GM19240 (cell line): ENCODE data around the gene DFFA.

Source experiments
- DNase-seq: peaks from one replicate; pipeline ENCODE4 v3.0.0; 2011; ENCODE audit warnings: low spot score; ENCODE audit not compliant: insufficient read length

The DFFA gene, protein sequence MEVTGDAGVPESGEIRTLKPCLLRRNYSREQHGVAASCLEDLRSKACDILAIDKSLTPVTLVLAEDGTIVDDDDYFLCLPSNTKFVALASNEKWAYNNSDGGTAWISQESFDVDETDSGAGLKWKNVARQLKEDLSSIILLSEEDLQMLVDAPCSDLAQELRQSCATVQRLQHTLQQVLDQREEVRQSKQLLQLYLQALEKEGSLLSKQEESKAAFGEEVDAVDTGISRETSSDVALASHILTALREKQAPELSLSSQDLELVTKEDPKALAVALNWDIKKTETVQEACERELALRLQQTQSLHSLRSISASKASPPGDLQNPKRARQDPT

DNA sequence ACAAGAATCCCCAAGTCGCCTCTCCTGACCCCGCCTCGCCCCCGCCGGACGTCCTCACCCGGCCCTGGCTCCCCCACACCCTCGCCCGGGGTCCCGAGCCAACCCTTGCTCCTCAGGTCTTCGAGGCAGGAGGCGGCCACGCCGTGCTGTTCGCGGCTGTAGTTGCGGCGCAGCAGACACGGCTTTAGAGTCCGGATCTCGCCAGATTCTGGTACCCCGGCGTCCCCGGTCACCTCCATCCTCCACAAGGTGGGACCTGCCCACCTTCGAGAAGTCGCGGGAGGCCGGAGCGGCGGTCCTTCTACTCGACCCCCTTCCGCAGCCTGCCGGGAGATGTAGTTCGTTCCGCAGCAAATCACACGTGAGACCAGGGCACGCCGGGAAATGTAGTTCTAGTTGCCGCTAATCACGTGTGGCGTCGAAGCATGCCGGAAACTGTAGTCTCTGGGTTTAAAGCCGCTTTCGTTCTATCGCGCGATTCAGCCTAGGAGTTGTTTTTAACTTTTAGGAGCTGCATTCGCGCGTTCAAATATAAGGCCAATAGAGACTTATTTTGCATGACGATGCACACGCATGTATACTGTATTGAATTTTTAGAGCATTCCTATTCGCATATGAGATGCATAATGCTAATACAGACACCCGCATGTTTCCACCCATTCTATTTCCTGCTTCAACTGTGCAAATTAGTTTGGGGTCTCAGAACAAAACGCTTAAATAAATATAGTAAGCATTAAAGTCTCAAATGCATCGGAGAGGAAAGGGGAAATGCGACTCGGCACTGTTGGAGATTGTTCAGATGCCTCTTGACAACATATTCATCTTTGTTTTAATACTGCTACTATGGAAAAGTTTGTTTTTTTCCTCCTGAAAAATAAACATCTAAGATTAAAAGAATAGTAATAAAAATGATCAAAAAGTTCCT, at the start of gene DFFA:
TSS of gene DFFA (minus strand) at position 310 of the 925 bp plus-strand sequence. CDS start at position 239, 71 bp downstream.
- peak; percentile 85 for DNase-seq

GRCh38 chr1:10521537-10522157, 49.3 kb upstream of the DFFA start:
- DNase-seq, result no peak

- no peak for DNase-seq
These were observed 48.6 kb upstream of the DFFA start for GRCh38 chr1:10520952-10521351.

DNA sequence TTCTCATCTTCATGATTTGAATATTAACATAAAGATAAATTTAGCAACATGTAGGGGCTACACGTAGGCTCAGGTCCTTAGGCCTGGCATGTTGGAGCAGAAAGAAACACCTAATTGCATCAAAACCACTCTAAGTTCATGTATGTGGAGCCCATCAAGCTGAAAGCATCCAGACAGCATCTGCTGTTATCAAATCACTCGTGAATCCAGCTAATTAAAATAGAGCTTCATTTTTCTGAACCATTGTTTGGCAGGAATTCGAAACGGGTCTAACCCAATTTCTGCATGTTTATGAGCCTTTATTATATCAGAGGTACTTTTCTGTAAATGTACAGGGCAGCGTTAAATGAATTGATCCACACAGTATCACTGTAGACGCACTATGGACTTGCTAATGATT, 48.2 kb upstream of the DFFA start:
- DNase-seq, result no peak

- no peak for DNase-seq
These were observed 46.7 kb upstream of the DFFA start for GRCh38 chr1:10519016-10519417.

DNA sequence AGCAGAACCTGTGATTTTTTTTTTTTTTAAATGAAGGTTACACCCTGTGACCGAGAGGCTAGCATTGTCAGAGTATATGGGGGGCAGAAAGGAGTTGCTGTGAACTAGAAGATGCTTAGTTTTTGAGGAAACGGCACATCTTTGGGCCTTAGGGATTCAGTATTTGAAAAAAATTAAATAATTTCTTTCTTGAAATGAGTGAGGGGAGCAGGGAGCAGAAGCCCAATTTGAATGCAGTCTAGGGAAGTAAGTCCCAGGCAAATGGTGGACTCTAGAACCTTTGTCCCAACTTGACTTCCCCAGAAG, 45.3 kb upstream of the DFFA start:
- no peak for DNase-seq

- DNase-seq, result no peak
These were observed 44.8 kb upstream of the DFFA start for GRCh38 chr1:10516925-10517676.

GRCh38 chr1:10515976-10516750, 43.8 kb upstream of the DFFA start:
- no peak for DNase-seq

DNA sequence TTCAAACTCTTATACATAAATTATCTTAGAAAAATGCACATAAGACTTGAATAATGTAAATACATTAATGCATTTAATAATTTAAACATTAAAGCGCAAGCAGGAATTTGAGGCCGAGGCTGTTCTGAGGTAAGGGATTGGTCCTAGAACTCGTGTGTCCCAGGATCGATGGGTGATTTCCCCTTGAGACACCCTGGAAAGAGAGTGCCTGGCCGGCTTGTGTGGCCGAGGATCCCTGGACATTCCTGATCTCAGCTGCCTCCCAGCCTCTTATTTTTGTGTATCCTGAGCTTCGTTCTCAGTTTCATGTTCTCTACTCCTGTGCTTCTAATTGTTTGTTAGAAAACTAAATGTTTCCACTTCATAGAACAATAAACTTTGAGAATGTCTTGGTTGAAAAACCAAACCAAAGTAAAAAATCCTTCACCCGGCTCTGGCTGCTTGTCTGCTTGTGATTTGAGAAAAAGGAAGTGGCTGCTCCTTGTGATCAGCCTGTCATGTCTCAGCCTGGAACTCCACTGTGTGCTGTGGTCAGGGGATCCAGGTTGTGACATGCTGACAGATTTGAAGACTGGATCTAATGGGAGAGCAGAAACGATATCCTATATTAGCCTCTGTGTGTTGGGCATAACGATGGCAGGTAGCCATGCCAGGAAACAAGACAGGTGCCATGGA, 43.1 kb upstream of the DFFA start:
- DNase-seq, result no peak

DNA sequence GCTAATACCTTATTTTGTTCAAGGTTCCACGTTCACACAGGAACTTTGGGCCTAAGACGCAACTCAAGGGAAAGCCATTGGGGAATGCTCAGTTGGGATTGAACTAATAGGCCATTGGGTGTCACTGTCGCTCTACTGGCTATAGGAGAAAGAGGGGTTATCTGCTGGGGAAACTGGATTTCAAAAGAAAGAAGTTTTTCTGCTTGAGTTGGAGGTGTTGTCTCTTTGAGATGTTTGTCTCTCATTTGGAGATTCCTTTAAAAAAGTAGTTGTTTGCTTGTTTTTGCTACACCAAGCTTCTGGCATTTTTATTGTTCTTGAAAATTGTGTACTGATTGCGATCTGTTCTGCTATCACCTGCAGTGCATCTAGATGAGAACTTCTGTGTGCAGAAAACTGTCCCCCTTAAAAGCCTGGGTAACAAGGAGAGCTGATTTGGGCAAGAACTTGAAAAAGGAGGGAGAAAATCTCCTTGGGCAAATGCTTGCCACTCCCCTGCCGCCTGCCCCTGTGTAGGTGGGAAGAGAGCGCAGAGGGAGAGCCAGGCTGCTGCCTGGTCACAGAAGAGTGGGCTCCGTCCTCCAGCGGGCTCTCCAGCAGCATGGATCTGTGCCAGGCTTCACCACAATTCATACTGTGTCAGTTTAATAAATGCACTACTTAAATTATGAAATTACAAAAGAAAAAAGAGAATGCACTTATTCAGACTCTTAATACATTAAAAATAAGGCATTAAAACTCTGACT, 42.3 kb upstream of the DFFA start:
- no peak for DNase-seq

GRCh38 chr1:10513199-10513598, 40.9 kb upstream of the DFFA start:
- no peak for DNase-seq

GRCh38 chr1:10511494-10511885, 39.2 kb upstream of the DFFA start:
- no peak for DNase-seq

GRCh38 chr1:10510520-10511493, 38.5 kb upstream of the DFFA start:
- peak; percentile 83 for DNase-seq

DNA sequence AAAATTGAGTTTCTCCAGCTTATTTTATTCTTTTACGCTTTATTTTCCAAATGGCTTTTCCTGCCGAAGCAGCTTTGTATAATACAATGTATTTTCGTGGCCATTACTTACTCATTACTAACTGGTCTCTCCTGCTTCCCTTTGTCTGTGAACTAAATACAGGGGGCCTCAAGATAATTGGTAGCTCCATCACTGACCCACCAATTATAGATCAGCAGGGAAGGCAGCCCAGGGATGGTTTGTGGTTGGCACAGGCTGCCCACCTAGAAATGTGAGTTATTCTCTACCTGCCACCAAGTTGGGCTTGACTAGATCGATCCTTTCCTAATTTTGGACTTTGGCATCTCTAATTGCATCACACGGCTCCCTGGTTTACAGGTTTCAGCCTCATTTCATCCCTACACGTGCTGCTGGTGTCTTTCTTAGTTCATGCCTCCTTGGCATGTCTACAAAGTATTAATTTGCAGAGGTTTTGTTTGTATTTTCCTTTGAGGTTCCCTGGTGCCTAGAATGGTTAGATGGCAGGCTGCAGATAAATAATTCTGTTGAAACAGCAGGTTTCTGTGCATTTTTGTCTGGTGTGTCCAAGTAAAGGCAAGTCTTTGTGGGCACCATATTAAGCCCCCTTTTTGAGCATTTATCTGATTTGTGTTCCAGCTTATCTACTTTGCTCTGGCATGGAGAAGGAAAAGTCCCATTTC, 37.6 kb upstream of the DFFA start:
- no peak for DNase-seq

DNA sequence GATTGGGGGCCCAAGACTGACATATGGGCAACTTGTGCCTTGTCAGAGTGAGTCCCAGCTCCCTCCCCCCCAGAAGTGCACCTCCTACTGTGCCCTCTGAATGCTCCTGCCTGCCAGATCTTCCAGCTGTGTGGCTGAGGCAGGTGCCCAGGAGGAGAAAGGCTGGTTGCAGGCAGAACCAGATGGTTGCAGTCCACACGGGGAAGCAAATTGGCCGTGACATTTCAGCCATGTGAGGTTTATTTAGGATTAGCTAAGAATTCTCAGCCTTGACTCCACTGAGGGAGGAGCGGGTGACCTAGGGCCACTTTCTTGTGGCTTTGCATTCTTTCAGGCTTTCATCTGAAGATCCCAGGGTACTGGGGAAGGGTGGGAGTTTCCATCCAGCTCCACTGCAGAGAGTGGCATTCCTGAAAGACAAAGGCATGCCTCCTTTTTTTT, 36.2 kb upstream of the DFFA start:
- no peak for DNase-seq

- no peak for DNase-seq
These were observed 35.0 kb upstream of the DFFA start for GRCh38 chr1:10507111-10507879.

GRCh38 chr1:10506677-10507047, 34.3 kb upstream of the DFFA start:
- no peak for DNase-seq
